A375 (cell line): ENCODE data around the gene NEMP2. TPM values are rescaled to one million over a fixed set of nuclear protein-coding genes. Genes with fewer than 3 reads are reported as not detected.

Source experiments
- small RNA-seq: library from RNA; depleted of rRNA; stranded (forward); fragments of <200 nt; gene quantifications from one replicate; pipeline ENCODE3, GENCODE V24; 2014
- total RNA-seq: library from RNA; depleted of rRNA; stranded (reverse); fragments of >200 nt; shearing (Covaris generic); gene quantifications from 2 replicates; pipeline ENCODE4 v1.2.3, GENCODE V29; 2014; rRNA removed

The NEMP2 gene
- 5.2 and 9.1 TPM in 2 replicates for total RNA-seq

GRCh38 chr2:190534310-190535120, at the start of gene NEMP2:
NEMP2 (minus strand) TSS chr2:190534722; CDS start chr2:190534655, 67 bp downstream.

Small RNAs within 50 kb of the gene (small RNA-seq; reads per million reads assigned to genes)
- gene RN7SKP179, result not detected

Other genes with a start within 250 kb of the NEMP2 start
- gene HIBCH, start 214.9 kb downstream of the NEMP2 start, total RNA-seq, result 7.8 and 11.6 TPM in 2 replicates
- gene INPP1, start 191.1 kb downstream of the NEMP2 start, total RNA-seq, result 4.3 and 6.6 TPM in 2 replicates
- 7.0 and 8.4 TPM in 2 replicates for gene MFSD6, start 126.4 kb downstream of the NEMP2 start, total RNA-seq
- 23.7 and 32.1 TPM in 2 replicates for gene NAB1, start 114.4 kb upstream of the NEMP2 start, total RNA-seq